ENCODE data around the gene RPS27A.

DNA sequence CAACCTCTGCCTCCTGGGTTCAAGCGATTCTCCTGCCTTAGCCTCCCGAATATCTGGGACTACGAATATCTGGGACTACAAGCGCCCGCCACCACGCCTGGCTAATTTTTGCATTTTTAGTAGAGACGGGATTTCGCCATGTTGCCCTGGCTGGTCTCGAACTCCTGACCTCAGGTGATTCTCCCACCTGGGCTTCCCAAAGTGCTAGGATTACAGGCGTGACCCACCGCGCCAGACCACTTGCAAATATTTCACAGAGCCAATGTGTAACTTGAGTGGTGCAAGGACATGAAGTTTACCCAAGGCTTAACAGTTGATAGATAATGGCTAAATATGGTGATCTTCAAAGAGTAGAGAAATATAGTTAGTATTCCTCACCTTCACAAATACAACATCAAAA is 50.6 kb downstream of the RPS27A start:
- TF ChIP-seq, protein P1, sequence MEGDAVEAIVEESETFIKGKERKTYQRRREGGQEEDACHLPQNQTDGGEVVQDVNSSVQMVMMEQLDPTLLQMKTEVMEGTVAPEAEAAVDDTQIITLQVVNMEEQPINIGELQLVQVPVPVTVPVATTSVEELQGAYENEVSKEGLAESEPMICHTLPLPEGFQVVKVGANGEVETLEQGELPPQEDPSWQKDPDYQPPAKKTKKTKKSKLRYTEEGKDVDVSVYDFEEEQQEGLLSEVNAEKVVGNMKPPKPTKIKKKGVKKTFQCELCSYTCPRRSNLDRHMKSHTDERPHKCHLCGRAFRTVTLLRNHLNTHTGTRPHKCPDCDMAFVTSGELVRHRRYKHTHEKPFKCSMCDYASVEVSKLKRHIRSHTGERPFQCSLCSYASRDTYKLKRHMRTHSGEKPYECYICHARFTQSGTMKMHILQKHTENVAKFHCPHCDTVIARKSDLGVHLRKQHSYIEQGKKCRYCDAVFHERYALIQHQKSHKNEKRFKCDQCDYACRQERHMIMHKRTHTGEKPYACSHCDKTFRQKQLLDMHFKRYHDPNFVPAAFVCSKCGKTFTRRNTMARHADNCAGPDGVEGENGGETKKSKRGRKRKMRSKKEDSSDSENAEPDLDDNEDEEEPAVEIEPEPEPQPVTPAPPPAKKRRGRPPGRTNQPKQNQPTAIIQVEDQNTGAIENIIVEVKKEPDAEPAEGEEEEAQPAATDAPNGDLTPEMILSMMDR (IDR thresholded peaks at IDR 0.05): no peak
- TF ChIP-seq EZH2 (IDR thresholded peaks at IDR 0.05; ENCODE audit: borderline replicate concordance, insufficient read depth, low read depth, low read length, poor library complexity, severe bottlenecking): no peak
